Heart right ventricle (tissue), 16 donors: ENCODE measurements around the gene MRS2. TPM values are rescaled to one million over a fixed set of nuclear protein-coding genes. Genes with fewer than 3 reads are reported as not detected.

Source experiments
- ATAC-seq, 8 donors: fragments of 200-7000 bp; cut with Tn5 transposase; one replicate each; pipeline ENCODE4 v1.9.1; 2020; ENCODE audit warnings: mild to moderate bottlenecking in 8 of 8, moderate library complexity in 8 of 8, moderate number of reproducible peaks in 1 of 8
- DNase-seq, 2 donors: peaks; one replicate each; pipeline ENCODE4 v3.0.0-alpha.2; 2020
- H3K27ac ChIP-seq, 10 donors: fragments of 200-600 bp; sonication (generic) in 2 of 10; one replicate each; pipeline versions ENCODE4 v1.5.0 to v1.8.0; 2020 to 2022; ENCODE audit warnings: mild to moderate bottlenecking in 3 of 10
- H3K27me3 ChIP-seq, 7 donors: fragments of 200-600 bp; one replicate each; pipeline ENCODE4 v1.8.0; 2021 to 2022; ENCODE audit warnings: mild to moderate bottlenecking in 2 of 7
- H3K36me3 ChIP-seq, 9 donors: fragments of 200-600 bp; sonication (generic) in 1 of 9; one replicate each; pipeline versions ENCODE4 v1.5.0 to v1.8.0; 2020 to 2022; ENCODE audit warnings: mild to moderate bottlenecking in 2 of 9
- H3K4me1 ChIP-seq, 9 donors: fragments of 200-600 bp; sonication (generic) in 1 of 9; one replicate each; pipeline versions ENCODE4 v1.5.0 to v1.8.0; 2020 to 2022; ENCODE audit warnings: mild to moderate bottlenecking in 4 of 9
- H3K4me3 ChIP-seq, 10 donors: fragments of 200-600 bp; sonication (generic) in 2 of 10; one replicate each; pipeline versions ENCODE4 v1.5.0 to v1.8.0; 2020 to 2022; ENCODE audit warnings: mild to moderate bottlenecking in 7 of 10, moderate library complexity in 2 of 10
- H3K9me3 ChIP-seq, 11 donors: fragments of 200-600 bp in 10 of 11; sonication (generic) in 2 of 11; one replicate each; pipeline versions ENCODE4 v1.5.0 to v1.8.0; 2013 to 2022; ENCODE audit warnings: mild to moderate bottlenecking in 2 of 11, control low read depth in 1 of 11, moderate library complexity in 1 of 11
- WGBS, 2 donors: extraction: QIAGEN DNeasy Blood & Tissue Kit; methylation state at CpG; one replicate each; pipeline ENCODE4 v1.1.7; 2013; ENCODE audit warnings: inconsistent platforms in 1 of 2; 5-methylcytosine and 5-hydroxymethylcytosine counted together
- intact Hi-C, 10 donors: fragments of 100-400 bp; cut with DNase I; formaldehyde crosslinking; loops; one replicate each; pipeline versions ENCODE4 v1.11.1 to v1.14.2; 2022
- polyA plus RNA-seq, 2 donors: library from polyadenylated mRNA; stranded (reverse); fragments of 200-250 nt; gene quantifications; one replicate each; pipeline ENCODE4 v1.2.3, GENCODE V29; 2013
- total RNA-seq, 10 donors: library from RNA; stranded (reverse); fragmentation: NEBNext Ultra II Directional in 3 of 10; extraction: Animal tissue kit (Norgen Biotek cat#: 25700) in 3 of 10; gene quantifications; one replicate each; pipeline versions ENCODE4 v1.2.1 to v1.2.4, GENCODE V29; 2021 to 2023
- TF ChIP-seq, protein P1 (sequence below), 9 donors: fragments of 200-600 bp; sonication (generic) in 2 of 9; IDR thresholded peaks; one replicate each; pipeline versions ENCODE4 v1.5.0 to v1.8.0; 2021 to 2022; ENCODE audit warnings: antibody characterized with exemption in 9 of 9, mild to moderate bottlenecking in 5 of 9, moderate library complexity in 1 of 9
- donor health status: Arrhythmogenic right ventricular cardiomyopathy.
- donor health status: ischemic (EF 13 %, LVEDD 7.1; RV severe dilation, severe dysfunction).
- donor health status: healthy with polysubstance abuse.
- donor health status: DM: no; HTN: yes; CAD: no.
- donor health status: DM: no; HTN: no; CAD: no.
- donor health status: ischemic (EF 25% LVEDD 6.9; RV normal size, moderate dysfunction).
- donor health status: ischemic (EF 25% LVEDD 5.7; RV mildly dilated, moderate dysfunction).
- donor health status: healthy.
- donor health status: DM: yes; HTN: yes; CAD: no.
- donor health status: Ischemic cardiomyopathy.
- donor health status: ischemic (EF 35%, LVEDD 5.7; RV mildly dilated, moderate dysfunction).
- donor health status: nonischemic (EF 11% LVEDD 7.7; RV severe dilation, severe dysfunction).
- donor health status: DM: yes; HTN: yes; CAD: no.
- donor health status: PGD.
- donor health status: ischemic (EF 29% LVEDD 5.4; RV normal size, mild dysfunction).
- donor health status: nonischemic (EF 23%, LVEDD 6.1; RV moderate dilation, normal function).

The MRS2 gene
- total and polyA plus RNA-seq, 12 donors = 18.5 to 68.6 (median 48.5) TPM

DNA sequence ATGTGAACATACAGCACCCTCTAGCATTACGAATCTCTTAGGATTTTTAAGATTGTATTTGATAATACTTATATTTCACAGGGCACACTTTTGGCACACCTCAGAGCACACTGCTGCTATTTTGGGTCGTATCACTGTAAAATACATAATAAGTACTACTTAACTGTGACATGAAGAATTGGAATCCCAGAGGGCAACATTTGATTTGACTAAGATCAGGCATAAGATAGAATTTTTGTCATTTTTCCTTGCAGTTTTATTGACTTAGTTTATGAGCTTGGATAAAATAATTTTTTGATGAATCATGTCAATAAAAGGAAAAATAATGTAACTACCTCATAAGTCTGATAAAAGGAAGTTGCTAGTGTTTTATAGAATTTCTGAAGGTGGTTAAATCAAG lies 22.4 kb downstream of the MRS2 start:
- no peak for ATAC-seq
- Histone ChIP-seq H3K27ac (no peak overlapping the region), H3K4me3 (no peak overlapping the region), H3K4me1 (no peaks in the 10 kb centered on the region), H3K9me3 (no peaks in the 10 kb centered on the region), H3K36me3 (peaks cover 0 to 84% (median 55%) of the 10 kb centered on the region in 9 donors), H3K27me3 (no peaks in the 10 kb centered on the region)
- intact Hi-C loops = loop anchor here in 1 of 10 donors (10.0 kb wide), 1 partner anchor 280 kb away; no protein-coding TSS in a partner anchor
- no peak for DNase-seq
- WGBS, 2 donors = 78 to 81% methylated on average over 2 of the region's 2 CpGs
- TF ChIP-seq, protein P1, sequence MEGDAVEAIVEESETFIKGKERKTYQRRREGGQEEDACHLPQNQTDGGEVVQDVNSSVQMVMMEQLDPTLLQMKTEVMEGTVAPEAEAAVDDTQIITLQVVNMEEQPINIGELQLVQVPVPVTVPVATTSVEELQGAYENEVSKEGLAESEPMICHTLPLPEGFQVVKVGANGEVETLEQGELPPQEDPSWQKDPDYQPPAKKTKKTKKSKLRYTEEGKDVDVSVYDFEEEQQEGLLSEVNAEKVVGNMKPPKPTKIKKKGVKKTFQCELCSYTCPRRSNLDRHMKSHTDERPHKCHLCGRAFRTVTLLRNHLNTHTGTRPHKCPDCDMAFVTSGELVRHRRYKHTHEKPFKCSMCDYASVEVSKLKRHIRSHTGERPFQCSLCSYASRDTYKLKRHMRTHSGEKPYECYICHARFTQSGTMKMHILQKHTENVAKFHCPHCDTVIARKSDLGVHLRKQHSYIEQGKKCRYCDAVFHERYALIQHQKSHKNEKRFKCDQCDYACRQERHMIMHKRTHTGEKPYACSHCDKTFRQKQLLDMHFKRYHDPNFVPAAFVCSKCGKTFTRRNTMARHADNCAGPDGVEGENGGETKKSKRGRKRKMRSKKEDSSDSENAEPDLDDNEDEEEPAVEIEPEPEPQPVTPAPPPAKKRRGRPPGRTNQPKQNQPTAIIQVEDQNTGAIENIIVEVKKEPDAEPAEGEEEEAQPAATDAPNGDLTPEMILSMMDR (IDR thresholded peaks at IDR 0.05) = no peak

DNA sequence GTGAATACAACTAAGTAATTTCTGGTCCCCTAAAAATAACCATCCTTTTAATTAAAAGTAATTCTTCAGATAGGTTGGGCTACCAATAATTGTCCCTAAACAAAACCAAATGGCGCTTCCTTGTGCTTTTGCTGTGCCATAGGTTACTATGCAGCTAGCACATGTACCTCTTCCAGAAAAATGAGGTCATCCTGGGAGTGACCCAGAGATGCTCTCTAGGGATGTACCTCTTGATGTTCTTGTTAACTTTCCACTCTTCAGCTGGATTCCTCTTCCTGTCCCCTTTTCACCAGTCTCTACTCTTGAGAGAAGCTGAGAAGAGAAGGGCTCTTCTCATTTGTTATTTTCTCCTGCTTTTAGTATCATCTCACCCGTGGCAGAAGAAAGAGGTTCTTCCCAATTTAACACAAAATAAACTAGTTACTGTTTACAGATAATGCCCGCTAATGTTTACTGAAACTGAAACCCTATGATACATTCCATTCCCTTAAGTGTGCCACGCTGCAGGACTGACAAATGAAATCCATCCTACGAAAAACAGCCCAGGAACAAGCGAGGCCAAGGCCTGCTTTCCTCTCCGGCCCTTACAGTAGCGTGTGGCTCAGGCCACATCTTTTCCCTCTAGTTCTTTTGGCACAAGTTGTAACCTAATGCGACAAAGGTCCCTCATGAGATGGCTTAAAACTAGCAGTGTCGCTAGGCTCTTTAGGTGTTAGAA lies 24.2 kb downstream of the MRS2 start:
- no peak overlapping the region for H3K27ac ChIP-seq
- intact Hi-C loops = loop anchor here in 1 of 10 donors (10.0 kb wide), 1 partner anchor 278 kb away; no protein-coding TSS in a partner anchor

DNA sequence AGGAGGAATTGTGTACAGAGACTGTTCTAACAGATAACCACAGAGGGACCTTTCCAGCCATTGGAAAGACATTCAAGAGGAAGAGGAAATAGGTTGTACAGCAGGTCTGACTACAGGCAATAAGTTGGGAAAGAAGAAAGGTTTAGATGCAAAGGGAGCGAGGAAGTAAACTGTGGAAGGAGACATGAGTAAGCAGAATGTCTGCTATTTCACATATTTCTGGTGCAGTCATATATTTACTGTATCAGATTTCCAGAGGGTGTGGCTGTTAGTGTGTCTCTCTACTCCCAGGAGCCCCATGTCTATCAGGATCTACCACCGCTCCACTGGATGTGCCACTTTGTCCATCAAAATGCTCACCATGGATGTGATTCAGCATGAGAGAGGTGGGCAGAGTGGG lies 25.9 kb downstream of the MRS2 start:
- 90 to 96% methylated on average over 2 of the region's 2 CpGs for WGBS, 2 donors
- ATAC-seq = no peak
- Histone ChIP-seq H3K36me3 (peaks cover 0 to 58% (median 22%) of the 10 kb centered on the region in 9 donors), H3K4me3 (no peak overlapping the region), H3K9me3 (no peaks in the 10 kb centered on the region), H3K27me3 (no peaks in the 10 kb centered on the region), H3K4me1 (no peaks in the 10 kb centered on the region), H3K27ac (no peak overlapping the region)
- TF ChIP-seq, protein P1 (IDR thresholded peaks at IDR 0.05) = no peak
- intact Hi-C loops = loop anchor here in 1 of 10 donors (10.0 kb wide), 1 partner anchor 276 kb away; no protein-coding TSS in a partner anchor
- DNase-seq = no peak

More for the DNA sequence above, 24.2 kb downstream of the MRS2 start:
- Histone ChIP-seq H3K4me3 (no peak overlapping the region), H3K9me3 (no peaks in the 10 kb centered on the region), H3K36me3 (peaks cover 0 to 72% (median 38%) of the 10 kb centered on the region in 9 donors), H3K4me1 (no peaks in the 10 kb centered on the region), H3K27me3 (no peaks in the 10 kb centered on the region)
- DNase-seq (no peak), ATAC-seq (peak in 1 of 8 donors; percentile 58)
- TF ChIP-seq, protein P1 (IDR thresholded peaks at IDR 0.05) = no peak
- 85 to 95% methylated on average over 10 of the region's 10 CpGs for WGBS, 2 donors

DNA sequence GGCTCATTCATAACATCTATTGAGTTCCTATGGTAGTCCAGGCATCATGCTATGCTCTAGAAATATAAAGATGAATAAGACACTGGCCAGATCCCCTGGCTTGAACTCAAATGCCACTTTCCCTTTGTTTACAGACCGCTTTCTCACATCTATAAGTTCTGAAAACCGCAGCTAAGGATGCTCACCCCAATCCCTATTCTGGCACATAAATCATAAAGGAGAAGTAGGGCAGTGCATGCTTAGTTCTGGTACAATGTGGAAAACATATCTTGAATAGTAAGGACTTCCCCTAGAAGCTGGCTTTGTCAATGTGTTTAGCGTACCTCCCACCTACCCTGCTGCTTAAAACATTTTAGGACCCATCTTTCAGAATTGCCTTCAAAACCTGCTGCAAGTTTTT lies 26.4 kb downstream of the MRS2 start:
- DNase-seq (no peak), ATAC-seq (no peak)
- intact Hi-C loops = loop anchor here in 1 of 10 donors (10.0 kb wide), 1 partner anchor 276 kb away; no protein-coding TSS in a partner anchor
- Histone ChIP-seq H3K27ac (no peak overlapping the region), H3K36me3 (peaks cover 0 to 54% (median 16%) of the 10 kb centered on the region in 9 donors), H3K4me3 (no peak overlapping the region), H3K27me3 (no peaks in the 10 kb centered on the region), H3K9me3 (no peaks in the 10 kb centered on the region), H3K4me1 (no peaks in the 10 kb centered on the region)
- TF ChIP-seq, protein P1 (IDR thresholded peaks at IDR 0.05) = no peak
- 84 to 94% methylated on average over 3 of the region's 3 CpGs for WGBS, 2 donors
